Neural crest cell (in vitro differentiated cells): Measurements from ENCODE around the gene EPHA4. TPM values are rescaled to one million over a fixed set of nuclear protein-coding genes. Genes with fewer than 3 reads are reported as not detected.
A peak's percentile ranks its signal among the peaks of the same experiment; 100 is the strongest.

Source experiments
- DNase-seq: peaks from one replicate; pipeline ENCODE4 v3.0.0; 2021; ENCODE audit warnings: low read depth, mixed read lengths, low spot score
- H3K27ac Mint-ChIP-seq: one replicate; pipeline ENCODE4 v1.8.0; 2021; ENCODE audit warnings: mild to moderate bottlenecking, mixed read lengths; ENCODE audit not compliant: unreplicated experiment
- H3K27me3 Mint-ChIP-seq: 2 replicates; pipeline ENCODE4 v1.8.0; 2021; ENCODE audit warnings: low read depth, mild to moderate bottlenecking, mixed read lengths
- H3K36me3 Mint-ChIP-seq: 2 replicates; pipeline ENCODE4 v1.8.0; 2021; ENCODE audit warnings: low read depth, mild to moderate bottlenecking, mixed read lengths
- H3K4me1 Mint-ChIP-seq: 2 replicates; pipeline ENCODE4 v1.8.0; 2021; ENCODE audit warnings: mixed read lengths
- H3K4me3 Mint-ChIP-seq: one replicate; pipeline ENCODE4 v1.8.0; 2021; ENCODE audit warnings: mild to moderate bottlenecking, mixed read lengths
- H3K9me3 Mint-ChIP-seq: 2 replicates; pipeline ENCODE4 v1.8.0; 2021; ENCODE audit warnings: mixed read lengths
- CTCF ChIP-seq: fragments of 200-600 bp; sonication (generic); conservative IDR thresholded peaks from 2 replicates; pipeline ENCODE4 v1.5.0; 2021; ENCODE audit warnings: antibody characterized with exemption, mild to moderate bottlenecking
- long read RNA-seq: library from polyadenylated mRNA; unstranded; transcript quantifications from one replicate; pipeline ENCODE4 v2.0.0, GENCODE V29; 2020
- total RNA-seq: library from RNA; stranded (reverse); gene quantifications from 2 replicates; pipeline ENCODE4 v1.2.1, GENCODE V29; 2021

EPHA4 gene
- 105 and 108 TPM in 2 replicates for total RNA-seq
- long read RNA-seq, full-length matches to known transcripts, result 14 of 117 reads
- long read RNA-seq, partial matches to known transcripts, result 78 of 117 reads
- long read RNA-seq, other reads (novel, unspliced or antisense), result 25 of 117 reads

GRCh38 chr2:221572219-221572820 lies at the start of gene EPHA4:
Gene EPHA4, minus strand, starts transcription at chr2:221572304. Its CDS starts 56 bp downstream, at chr2:221572248.
- Mint-ChIP-seq H3K4me3 (peak within 1 kb of the TSS; percentile 100), H3K36me3 (peaks cover 11% of the 10 kb centered on the region), H3K27ac (peak within 1 kb of the TSS; percentile 97), H3K9me3 (no peaks in the 10 kb centered on the region), H3K4me1 (peaks cover 49% of the 10 kb centered on the region), H3K27me3 (peaks cover 76% of the 10 kb centered on the region)
- DNase-seq, result peak; percentile 81
- TF ChIP-seq CTCF, result no peak

GRCh38 chr2:221618007-221618406 lies 45.9 kb upstream of the EPHA4 start:
- Mint-ChIP-seq H3K4me3 (no peak overlapping the region), H3K4me1 (peaks cover 19% of the 10 kb centered on the region), H3K9me3 (no peaks in the 10 kb centered on the region), H3K27ac (no peak overlapping the region), H3K36me3 (no peaks in the 10 kb centered on the region), H3K27me3 (no peaks in the 10 kb centered on the region)
- TF ChIP-seq CTCF, result no peak
- no peak for DNase-seq

DNA sequence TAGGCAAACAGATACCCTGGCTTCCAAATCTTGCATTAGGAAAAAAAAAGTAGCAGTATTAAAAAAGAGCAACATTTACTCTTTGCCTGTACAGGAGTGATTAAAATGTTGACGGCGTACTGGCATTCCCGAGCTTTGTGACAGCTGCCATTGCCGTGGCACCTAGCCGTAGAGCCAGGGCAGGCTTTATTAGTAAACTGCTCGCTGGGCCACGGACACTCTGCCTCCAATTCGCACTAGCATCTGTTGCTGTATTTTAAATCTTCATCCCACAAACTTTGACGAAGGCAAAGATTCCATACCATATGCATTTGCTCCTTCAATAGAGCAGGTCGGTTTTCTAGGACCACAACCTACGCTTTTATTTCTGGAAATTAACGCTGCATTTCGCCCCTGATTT lies 44.5 kb upstream of the EPHA4 start:
- peaks cover 19% of the 10 kb centered on the region for H3K4me1 Mint-ChIP-seq
- no peak overlapping the region for H3K4me3 Mint-ChIP-seq
- peak overlapping the region; percentile 9 for H3K27ac Mint-ChIP-seq
- no peak for TF ChIP-seq CTCF
- no peak for DNase-seq
- no peaks in the 10 kb centered on the region for H3K36me3 Mint-ChIP-seq
- H3K27me3 Mint-ChIP-seq, result no peaks in the 10 kb centered on the region
- H3K9me3 Mint-ChIP-seq, result no peaks in the 10 kb centered on the region

DNA sequence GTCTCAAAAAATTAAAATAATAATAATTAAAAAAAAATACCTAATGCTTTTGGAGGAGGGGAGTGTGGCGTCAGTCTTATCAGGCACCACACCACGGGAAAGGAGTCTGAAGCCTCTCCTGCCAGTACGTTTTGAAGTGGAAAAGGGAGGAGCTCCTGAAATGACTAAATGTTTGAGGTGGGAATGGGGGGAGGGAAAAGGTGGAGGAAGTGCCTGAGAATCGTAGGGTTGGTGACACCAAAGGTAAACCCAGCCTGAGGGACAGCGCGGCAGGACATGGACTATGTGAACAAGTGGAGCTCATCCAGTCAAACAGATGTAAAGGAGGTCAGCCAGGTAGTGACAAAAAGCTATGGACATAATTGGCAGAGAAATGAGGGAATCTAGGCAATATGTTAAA lies 42.2 kb upstream of the EPHA4 start:
- Mint-ChIP-seq H3K4me3 (no peak overlapping the region), H3K4me1 (peaks cover 30% of the 10 kb centered on the region), H3K9me3 (no peaks in the 10 kb centered on the region), H3K27me3 (no peaks in the 10 kb centered on the region), H3K27ac (no peak overlapping the region), H3K36me3 (no peaks in the 10 kb centered on the region)
- no peak for TF ChIP-seq CTCF
- no peak for DNase-seq

DNA sequence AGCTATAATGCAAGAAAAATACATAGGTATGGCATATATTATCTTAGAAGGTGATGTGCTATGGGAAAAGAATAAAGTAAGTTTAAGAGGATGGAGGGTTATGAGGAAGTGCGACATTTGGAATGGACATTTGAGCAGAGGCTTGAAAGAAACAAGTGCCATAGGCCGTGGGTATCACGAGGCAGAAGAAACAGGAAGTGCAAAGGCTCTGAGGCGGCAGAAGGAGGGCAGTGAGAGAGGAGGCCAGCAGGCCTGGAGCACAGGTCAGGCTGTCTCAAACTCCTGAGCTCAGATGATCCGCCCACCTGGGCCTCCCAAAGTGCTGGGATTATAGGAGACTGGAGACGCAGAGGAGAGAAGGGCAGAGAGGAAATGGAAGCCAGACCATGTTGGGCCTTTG lies 40.7 kb upstream of the EPHA4 start:
- Mint-ChIP-seq H3K9me3 (no peaks in the 10 kb centered on the region), H3K4me1 (peaks cover 34% of the 10 kb centered on the region)
- DNase-seq, result no peak

More for the DNA sequence above, 40.7 kb upstream of the EPHA4 start:
- Mint-ChIP-seq H3K36me3 (no peaks in the 10 kb centered on the region), H3K4me3 (no peak overlapping the region), H3K27ac (no peak overlapping the region), H3K27me3 (no peaks in the 10 kb centered on the region)
- no peak for TF ChIP-seq CTCF
